HG03045 (cell line): ENCODE results near the gene ATXN3.
A peak's percentile ranks its signal among the peaks of the same experiment; 100 is the strongest.

Experiments
- ATAC-seq: cut with Tn5 transposase; IDR thresholded peaks from one replicate; pipeline ENCODE4 v1.9.1; 2021; ENCODE audit warnings: mild to moderate bottlenecking, moderate library complexity; ENCODE audit not compliant: unreplicated experiment

Gene ATXN3

DNA sequence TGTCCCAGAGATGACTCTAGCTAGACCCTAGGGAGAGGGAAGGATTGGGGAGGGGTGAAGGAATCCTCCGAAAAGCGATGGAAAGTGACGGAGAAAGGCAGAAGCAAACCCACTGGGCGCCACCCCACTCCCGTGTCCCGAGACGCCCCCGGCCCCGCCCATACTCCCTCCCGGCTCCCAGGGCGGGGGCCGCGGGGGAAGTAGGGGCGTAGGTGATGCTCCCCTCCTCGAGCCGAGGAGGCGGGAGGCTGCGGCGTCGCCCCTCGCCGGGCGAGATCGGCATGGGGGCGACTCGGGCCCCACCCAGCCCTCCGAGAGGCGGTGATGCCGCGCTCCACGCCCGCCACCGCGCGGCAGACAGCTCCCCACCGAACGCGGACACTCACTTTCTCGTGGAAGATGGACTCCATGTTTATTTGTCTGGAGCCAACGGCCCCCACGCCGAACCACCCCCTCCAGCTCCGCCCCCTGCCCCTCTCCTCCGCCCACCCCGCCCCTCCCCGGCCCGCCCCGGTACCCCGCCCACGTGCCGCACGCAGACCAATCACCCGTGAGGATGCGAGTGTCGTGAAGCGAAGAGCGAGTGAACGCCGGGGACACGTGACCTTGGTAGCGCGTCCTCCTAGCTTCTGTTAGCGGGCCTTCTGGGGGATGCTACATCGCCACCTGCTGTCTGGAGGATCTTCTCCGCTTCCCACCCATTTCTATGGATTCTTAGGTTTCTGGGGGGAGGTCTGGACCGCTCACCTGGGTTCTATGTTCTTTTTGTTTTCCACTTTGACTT lies at the start of gene ATXN3:
Gene ATXN3, minus strand, starts transcription at position 440 of the 784 bp plus-strand sequence. Its CDS starts 30 bp downstream, at position 410.
- peak; percentile 88 for ATAC-seq

GRCh38 chr14:92154283-92154942 lies 48.0 kb upstream of the ATXN3 start:
- ATAC-seq: no peak

DNA sequence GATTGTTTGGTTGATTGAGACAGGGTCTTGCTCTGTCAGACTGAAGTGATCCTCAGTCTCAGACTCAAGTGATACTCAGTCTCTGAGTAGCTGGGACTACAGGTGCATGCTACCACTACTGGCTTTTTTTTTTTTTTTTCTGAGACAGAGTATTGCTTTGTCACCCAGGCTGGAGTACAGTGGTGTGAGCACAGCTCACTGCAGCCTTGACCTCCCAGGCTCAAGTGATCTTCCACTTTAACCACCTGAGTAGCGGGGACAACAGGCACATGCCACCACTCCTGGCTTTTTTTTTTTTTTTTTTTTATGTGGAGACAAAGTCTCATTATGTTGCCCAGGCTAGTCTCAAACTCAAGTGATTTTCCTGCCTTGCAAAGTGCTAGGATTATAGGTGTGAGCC lies 47.2 kb upstream of the ATXN3 start:
- ATAC-seq: no peak

GRCh38 chr14:92144708-92145107 lies 38.3 kb upstream of the ATXN3 start:
- ATAC-seq: no peak

GRCh38 chr14:92143962-92144361 lies 37.6 kb upstream of the ATXN3 start:
- ATAC-seq: no peak

DNA sequence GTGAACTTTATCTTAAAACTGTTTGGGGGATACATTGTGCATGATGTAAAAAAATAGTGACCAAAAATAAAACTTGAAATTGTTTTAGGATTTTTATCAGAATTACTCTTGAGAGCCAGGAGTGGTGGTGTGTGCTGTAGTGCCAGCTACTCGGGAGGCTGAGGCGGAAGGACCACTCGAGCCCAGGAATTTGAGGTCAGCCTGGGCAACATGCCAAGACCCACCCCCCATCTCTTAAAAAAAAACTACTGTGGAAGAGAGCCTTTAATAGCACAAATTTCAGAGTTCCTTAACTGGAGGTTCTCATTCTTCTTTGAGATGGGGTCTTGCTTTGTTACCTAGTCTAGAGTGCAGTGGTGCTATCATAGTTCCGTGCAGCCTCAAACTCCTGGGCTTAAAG lies 36.9 kb upstream of the ATXN3 start:
- ATAC-seq: no peak

- ATAC-seq: no peak
Measured at GRCh38 chr14:92135269-92135668, 28.9 kb upstream of the ATXN3 start.

DNA sequence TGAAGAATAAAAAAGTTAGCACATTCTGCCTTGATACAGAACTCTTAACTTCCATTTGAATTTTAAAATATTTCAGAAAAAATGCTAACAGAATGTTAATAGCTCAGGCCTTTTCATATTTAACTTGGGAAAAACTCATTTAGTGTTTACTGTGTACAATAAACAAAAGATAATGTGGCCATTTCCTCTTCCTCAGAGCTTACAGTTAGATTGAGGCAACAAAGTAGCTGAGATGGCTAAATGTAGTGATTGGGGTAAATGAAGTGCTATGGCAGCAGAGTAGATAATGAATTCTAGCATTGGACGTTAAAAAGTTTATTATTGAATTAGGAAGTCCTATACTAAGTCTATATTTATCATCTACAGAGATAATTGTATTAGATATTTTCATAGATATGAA lies 28.1 kb upstream of the ATXN3 start:
- ATAC-seq: no peak

DNA sequence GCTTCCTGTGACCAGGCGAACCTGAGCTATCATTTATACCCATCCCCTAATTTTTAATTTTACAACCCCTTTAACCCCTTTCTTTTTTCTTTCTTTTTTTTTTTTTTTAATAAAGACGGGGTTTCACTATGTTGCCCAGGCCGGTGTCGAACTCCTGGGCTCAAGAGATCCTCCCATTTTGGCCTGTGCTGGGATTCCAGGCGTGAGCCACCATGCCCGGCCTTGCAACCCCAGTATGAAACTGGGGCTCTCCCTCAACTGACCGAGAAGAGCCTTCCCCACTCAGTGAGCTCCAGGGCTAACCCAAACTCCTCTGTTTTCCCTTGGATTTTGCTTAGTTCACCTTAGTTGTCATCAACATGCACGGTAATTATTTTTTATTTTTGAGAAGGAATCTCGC lies 16.4 kb upstream of the ATXN3 start:
- no peak for ATAC-seq

DNA sequence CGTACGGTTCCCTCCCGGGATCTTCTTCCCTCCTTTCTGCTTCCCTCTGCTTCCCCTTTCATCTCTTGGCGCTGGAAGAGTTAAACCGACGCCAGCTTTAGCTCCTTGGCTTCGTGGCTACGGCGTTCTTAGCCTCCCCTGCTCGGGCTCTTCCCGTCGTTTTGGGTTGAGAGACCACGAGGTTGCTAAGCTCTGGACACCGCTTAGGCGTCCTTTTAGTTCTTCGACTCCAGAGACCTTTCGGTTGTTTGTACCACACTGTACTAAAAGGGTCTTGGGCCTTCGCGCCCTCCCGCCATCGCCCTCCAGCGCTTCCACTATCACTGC lies 15.9 kb upstream of the ATXN3 start:
- peak; percentile 6 for ATAC-seq

GRCh38 chr14:92121670-92122350 lies 15.4 kb upstream of the ATXN3 start, which contains the start of the genes CPSF2 and NDUFB1:
Gene CPSF2, plus strand, starts transcription at chr14:92121969. Its CDS starts 9,016 bp downstream, at chr14:92130985.
Gene NDUFB1, minus strand, starts transcription at chr14:92121706. Its CDS starts 4,069 bp downstream, at chr14:92117637.
- peak; percentile 90 for ATAC-seq

- ATAC-seq: peak; percentile 23
Measured at GRCh38 chr14:92121207-92121669, 14.9 kb upstream of the ATXN3 start.

DNA sequence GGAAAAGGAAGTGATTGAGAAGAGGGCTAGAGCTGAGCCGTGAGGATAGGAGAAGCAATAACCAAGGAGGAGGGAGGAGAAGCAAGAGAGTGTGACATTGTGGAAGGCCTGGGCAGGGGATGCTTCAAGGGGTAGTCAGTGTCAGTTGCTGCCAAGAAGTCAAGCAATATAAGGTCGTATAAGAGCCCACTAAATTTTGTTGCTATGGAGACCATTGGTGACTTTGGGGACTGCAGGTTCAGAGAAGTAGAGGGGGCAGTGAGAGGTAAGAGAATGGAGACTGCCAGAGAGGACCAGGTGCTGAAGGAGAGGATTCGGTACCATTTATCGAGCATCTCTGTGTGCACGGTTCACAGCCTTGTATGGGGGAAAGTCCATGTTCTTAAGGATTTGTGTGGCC lies 3.1 kb upstream of the ATXN3 start:
- ATAC-seq: no peak

DNA sequence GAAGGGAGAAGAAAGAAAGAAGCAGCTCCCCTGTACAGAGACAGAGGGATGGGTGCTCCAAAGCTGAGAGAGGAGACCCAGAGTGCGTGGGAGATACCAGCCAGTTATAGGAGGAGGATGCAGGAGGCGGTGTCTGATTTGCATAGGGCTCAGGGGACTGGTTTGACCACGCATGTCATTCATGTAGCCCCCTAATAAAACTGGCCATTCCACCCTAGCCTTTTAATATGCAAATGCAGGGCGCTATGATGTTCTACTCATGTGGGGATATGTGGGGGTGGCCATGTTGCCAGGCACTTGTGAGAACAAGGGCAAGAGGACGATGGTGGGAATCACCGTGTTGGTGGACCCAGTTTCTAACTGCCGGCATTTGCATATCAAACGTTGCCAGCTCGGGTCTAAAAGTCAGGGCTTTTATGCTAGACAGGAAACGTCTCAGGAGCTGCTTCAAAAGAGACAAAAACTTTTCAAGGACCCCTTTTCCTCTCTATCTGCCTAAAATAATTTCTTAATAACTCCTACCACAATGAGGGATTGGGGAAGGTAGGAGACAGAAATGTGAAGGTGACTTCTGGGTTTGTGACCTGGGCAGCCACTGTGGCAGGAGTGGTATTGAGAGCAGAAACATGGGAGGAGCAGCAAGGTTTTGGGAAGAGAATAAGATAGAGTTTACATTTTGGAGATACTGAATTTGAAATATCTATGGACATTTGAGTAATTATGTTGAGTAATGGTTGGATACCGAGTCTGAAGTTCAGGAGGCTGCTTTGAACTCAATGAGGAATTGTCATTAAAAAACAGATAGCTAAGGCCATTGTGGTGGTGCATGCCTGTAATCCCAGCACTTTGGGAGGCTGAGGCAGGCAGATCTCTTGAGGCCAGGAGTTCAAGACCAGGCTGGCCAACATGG lies 2.2 kb upstream of the ATXN3 start:
- no peak for ATAC-seq

DNA sequence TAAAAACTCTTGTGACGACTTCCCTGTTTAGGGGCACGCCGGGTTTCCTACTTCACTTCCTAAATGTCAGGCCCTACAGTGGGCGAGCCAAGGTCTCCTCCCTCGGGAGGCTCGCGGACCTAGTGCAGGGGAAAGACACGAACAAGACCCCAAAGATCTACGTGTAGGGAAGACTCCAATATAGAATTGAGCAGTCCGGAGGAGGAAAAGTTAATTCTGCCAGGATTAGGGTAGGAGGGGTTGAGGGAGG lies 564 bp downstream of the ATXN3 start:
- peak; percentile 7 for ATAC-seq

- ATAC-seq: no peak
Measured at GRCh38 chr14:92105073-92105892, 1.1 kb downstream of the ATXN3 start.

DNA sequence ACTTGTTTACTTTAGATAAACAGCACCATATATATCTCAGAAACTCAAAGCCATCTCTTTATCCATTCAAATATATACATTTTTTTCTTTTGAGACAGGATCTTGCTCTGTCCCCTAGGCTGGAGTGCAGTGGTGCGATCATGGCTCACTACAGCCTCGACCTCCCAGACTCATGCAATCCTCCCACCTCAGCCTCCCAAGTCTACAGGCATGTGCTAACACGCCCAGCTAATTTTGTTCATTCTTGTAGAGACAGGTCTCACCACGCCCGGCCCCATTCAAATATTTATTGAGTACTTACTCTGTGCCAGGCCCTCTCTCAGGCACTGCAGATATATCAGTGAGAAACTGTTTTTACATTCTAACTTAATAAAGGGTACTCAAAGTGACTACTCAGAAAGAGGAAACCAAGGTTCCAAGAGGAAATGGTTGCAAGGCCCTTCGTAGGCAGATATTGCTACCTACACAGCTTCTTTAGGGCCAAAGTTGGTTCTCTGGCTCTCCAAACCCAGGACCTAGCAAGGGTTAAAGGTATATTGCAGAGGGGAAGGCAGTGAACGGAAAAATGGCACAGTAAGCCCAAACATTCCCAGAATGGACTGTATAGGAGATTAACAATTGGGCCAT lies 2.9 kb downstream of the ATXN3 start:
- ATAC-seq: no peak

GRCh38 chr14:92099802-92100201 lies 6.6 kb downstream of the ATXN3 start:
- ATAC-seq: no peak

DNA sequence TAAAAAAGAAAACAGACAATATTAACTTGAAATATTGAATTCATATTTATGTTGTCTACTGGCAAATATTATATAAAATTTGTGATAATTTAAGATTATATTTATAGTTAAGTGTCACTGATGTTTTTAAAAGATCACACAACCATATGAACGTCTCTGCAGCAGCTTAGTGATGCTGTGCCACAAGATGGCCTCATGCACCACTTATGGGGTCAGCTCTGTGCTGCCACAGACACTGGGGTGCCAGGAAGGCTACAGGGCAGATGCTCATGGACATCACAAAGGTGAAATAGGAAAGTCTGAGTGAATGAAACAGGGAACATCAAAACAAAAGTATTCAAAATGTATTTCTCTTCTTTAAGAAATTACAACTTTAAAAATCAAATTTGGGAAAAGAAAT lies 13.1 kb downstream of the ATXN3 start:
- ATAC-seq: no peak

- ATAC-seq: no peak
Measured at GRCh38 chr14:92088494-92088893, 17.9 kb downstream of the ATXN3 start.
